Superior temporal gyrus (tissue), 1 donor: ENCODE data around the gene IL1R2.
"Not testable (repeated sequence)": the region's sequence is repeated elsewhere in the genome, so short reads cannot be mapped to it uniquely, and the experiment has no call there.

ENCODE experiments used
- DNase-seq: peaks from one replicate; pipeline ENCODE4 v3.0.0-alpha.2; 2016; ENCODE audit errors: extremely low spot score

Gene IL1R2

GRCh38 chr2:101998896-101999789 lies 7.4 kb downstream of the IL1R2 start:
- DNase-seq = no peak

- no peak for DNase-seq
Measured at GRCh38 chr2:102000012-102000411, 8.3 kb downstream of the IL1R2 start.

GRCh38 chr2:102000813-102001766 lies 9.3 kb downstream of the IL1R2 start:
- DNase-seq = no peak

GRCh38 chr2:102001767-102002142 lies 10.0 kb downstream of the IL1R2 start:
- DNase-seq = no peak

- no peak for DNase-seq
Measured at GRCh38 chr2:102002228-102002627, 10.5 kb downstream of the IL1R2 start.

- not testable (repeated sequence) for DNase-seq
Measured at GRCh38 chr2:102002909-102003308, 11.1 kb downstream of the IL1R2 start.

- no peak for DNase-seq
Measured at GRCh38 chr2:102003696-102004095, 11.9 kb downstream of the IL1R2 start.

GRCh38 chr2:102004581-102004980 lies 12.8 kb downstream of the IL1R2 start:
- DNase-seq = no peak

- DNase-seq = no peak
Measured at GRCh38 chr2:102005449-102005848, 13.7 kb downstream of the IL1R2 start.

- DNase-seq = peak; percentile 63
Measured at GRCh38 chr2:102005989-102006885, 14.5 kb downstream of the IL1R2 start.

GRCh38 chr2:102006886-102007278 lies 15.1 kb downstream of the IL1R2 start:
- no peak for DNase-seq

- no peak for DNase-seq
Measured at GRCh38 chr2:102008490-102008889, 16.7 kb downstream of the IL1R2 start.

GRCh38 chr2:102009557-102009956 lies 17.8 kb downstream of the IL1R2 start:
- DNase-seq = no peak

- DNase-seq = no peak
Measured at GRCh38 chr2:102010902-102011301, 19.1 kb downstream of the IL1R2 start.

GRCh38 chr2:102012061-102012614 lies 20.4 kb downstream of the IL1R2 start:
- no peak for DNase-seq

GRCh38 chr2:102013206-102014040 lies 21.7 kb downstream of the IL1R2 start:
- DNase-seq = no peak

- no peak for DNase-seq
Measured at GRCh38 chr2:102014041-102014345, 22.2 kb downstream of the IL1R2 start.

- DNase-seq = no peak
Measured at GRCh38 chr2:102015399-102015798, 23.6 kb downstream of the IL1R2 start.

- no peak for DNase-seq
Measured at GRCh38 chr2:102016399-102016955, 24.7 kb downstream of the IL1R2 start.

- DNase-seq = no peak
Measured at GRCh38 chr2:102018823-102019445, 27.2 kb downstream of the IL1R2 start.
